GM13977 (cell line): ENCODE results near the gene FLOT1.
"Not testable (repeated sequence)": the region's sequence is repeated elsewhere in the genome, so short reads cannot be mapped to it uniquely, and the experiment has no call there.

Experiments
- DNase-seq: peaks from one replicate; pipeline ENCODE4 v3.0.0; 2012; ENCODE audit warnings: low spot score
- CTCF ChIP-seq: IDR thresholded peaks from 2 replicates; pipeline ENCODE4 v1.5.1; 2012; ENCODE audit warnings: mild to moderate bottlenecking, control low read depth; ENCODE audit not compliant: insufficient read depth; ENCODE audit errors: extremely low read depth, missing control alignments
- in situ Hi-C: fragments of 300-500 bp; cut with MboI; formaldehyde crosslinking; loops from one replicate; pipeline ENCODE4 v1.12.0; 2022; ENCODE audit warnings: low sequenced_read_pairs, low pct_unique_long_range_greater_than_20kb, mixed read lengths, inconsistent platforms; ENCODE audit not compliant: unreplicated experiment

Gene FLOT1

GRCh38 chr6:30763155-30763617 lies 20.7 kb upstream of the FLOT1 start:
- no peak for TF ChIP-seq CTCF
- in situ Hi-C loops, result no loop called here

GRCh38 chr6:30761791-30762429 lies 19.4 kb upstream of the FLOT1 start:
- in situ Hi-C loops, result no loop called here
- no peak for TF ChIP-seq CTCF
- DNase-seq, result no peak

More at GRCh38 chr6:30763155-30763617, 20.7 kb upstream of the FLOT1 start:
- DNase-seq, result no peak

DNA sequence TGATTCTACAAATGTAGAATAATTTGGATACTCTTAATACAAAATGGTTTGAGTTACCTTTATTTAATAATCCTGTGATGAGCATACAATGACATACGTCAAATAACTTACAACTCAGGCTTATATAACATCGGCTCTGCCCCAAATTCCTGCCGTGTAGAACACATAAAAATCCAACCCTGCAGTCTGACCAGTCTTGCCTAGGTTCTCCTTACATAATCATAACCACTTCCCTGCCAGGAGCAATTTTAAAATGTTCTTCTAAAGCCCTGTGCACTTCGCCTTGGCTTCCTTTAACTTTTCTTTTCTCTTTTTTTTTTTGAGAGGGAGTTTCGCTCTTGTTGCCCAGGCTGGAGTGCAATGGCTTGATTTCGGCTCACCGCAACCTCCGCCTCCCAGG lies 18.1 kb upstream of the FLOT1 start:
- DNase-seq, result no peak
- no peak for TF ChIP-seq CTCF
- in situ Hi-C loops, result no loop called here

DNA sequence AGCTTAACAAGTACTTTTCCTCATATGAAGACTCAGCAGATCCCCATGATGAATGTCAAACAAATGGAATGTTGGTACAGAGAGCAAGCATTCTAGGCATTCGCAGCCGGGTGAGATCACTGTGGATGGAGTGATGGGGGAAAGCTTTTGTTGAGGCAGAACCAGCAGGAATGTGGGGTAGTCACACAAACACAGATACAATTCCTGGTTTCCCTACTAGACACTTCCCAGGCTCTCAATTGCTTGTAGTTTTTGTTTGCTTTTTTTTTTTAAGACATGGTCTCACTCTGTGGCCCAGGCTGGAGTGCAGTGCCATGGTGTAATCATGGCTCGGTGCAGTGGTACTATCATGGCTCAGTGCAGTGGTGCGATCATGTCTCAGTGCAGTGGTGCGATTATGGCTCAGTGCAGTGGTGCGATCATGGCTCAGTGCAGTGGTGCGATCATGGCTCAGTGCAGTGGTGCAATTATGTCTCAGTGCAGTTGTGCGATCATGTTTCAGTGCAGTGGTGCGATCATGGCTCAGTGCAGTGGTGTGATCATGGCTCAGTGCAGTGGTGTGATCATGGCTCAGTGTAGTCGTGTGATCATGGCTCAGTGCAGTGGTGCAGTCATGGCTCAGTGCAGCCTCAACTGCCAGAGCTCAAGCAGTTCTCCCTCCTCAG lies 17.2 kb upstream of the FLOT1 start:
- no peak for DNase-seq
- TF ChIP-seq CTCF, result no peak
- in situ Hi-C loops, result no loop called here

- DNase-seq, result no peak
- TF ChIP-seq CTCF, result no peak
- in situ Hi-C loops, result no loop called here
Measured at GRCh38 chr6:30757261-30757904, 14.9 kb upstream of the FLOT1 start.

- DNase-seq, in situ Hi-C loops: not testable (repeated sequence)
Measured at GRCh38 chr6:30756405-30757003, 14.0 kb upstream of the FLOT1 start.
